ENCODE measurements around the gene TMEM132E. TPM values are rescaled to one million over a fixed set of nuclear protein-coding genes. Genes with fewer than 3 reads are reported as not detected.

TMEM132E gene
- total and polyA plus RNA-seq, 7 donors: 0.01 to 0.26 (median 0.03) TPM; not detected in 4

GRCh38 chr17:34675143-34675542, 95.8 kb downstream of the TMEM132E start:
- H3K27ac ChIP-seq: no peak overlapping the region
- H3K36me3 ChIP-seq (ENCODE audit: insufficient read depth in 1 of 2, low read depth in 1 of 2): no peaks in the 10 kb centered on the region
- no peak overlapping the region for H3K4me3 ChIP-seq
- H3K4me1 ChIP-seq: no peaks in the 10 kb centered on the region
- intact Hi-C loops (cut with DNase I): no loop called here
- H3K9me3 ChIP-seq: no peaks in the 10 kb centered on the region
- TF ChIP-seq CTCF (IDR thresholded peaks at IDR 0.05): no peak
- DNase-seq (no peak), ATAC-seq (no peak)
- H3K27me3 ChIP-seq (ENCODE audit: insufficient read depth in 3 of 3, low read length in 2 of 3): peaks cover 0 to 3% (median 3%) of the 10 kb centered on the region in 3 donors

- Histone ChIP-seq H3K27ac (no peak overlapping the region), H3K4me3 (no peak overlapping the region), H3K27me3 (ENCODE audit: insufficient read depth in 3 of 3, low read length in 2 of 3) (peaks cover 0 to 3% (median 3%) of the 10 kb centered on the region in 3 donors), H3K9me3 (no peaks in the 10 kb centered on the region), H3K36me3 (ENCODE audit: insufficient read depth in 1 of 2, low read depth in 1 of 2) (no peaks in the 10 kb centered on the region), H3K4me1 (no peaks in the 10 kb centered on the region)
- ATAC-seq (no peak), DNase-seq (no peak)
- WGBS, 3 donors: 64 to 74% (median 69%) methylated on average over 2 of the region's 2 CpGs
- intact Hi-C loops (cut with DNase I): no loop called here
- TF ChIP-seq CTCF (IDR thresholded peaks at IDR 0.05): no peak
These were observed 96.2 kb downstream of the TMEM132E start for GRCh38 chr17:34675605-34676004.

- no peak for TF ChIP-seq CTCF (IDR thresholded peaks at IDR 0.05)
- no peak overlapping the region for H3K4me3 ChIP-seq
- H3K27ac ChIP-seq: no peak overlapping the region
- peaks cover 0 to 3% (median 3%) of the 10 kb centered on the region in 3 donors for H3K27me3 ChIP-seq (ENCODE audit: insufficient read depth in 3 of 3, low read length in 2 of 3)
- no peaks in the 10 kb centered on the region for H3K9me3 ChIP-seq
- no peak for ATAC-seq
- no peaks in the 10 kb centered on the region for H3K4me1 ChIP-seq
- intact Hi-C loops (cut with DNase I): no loop called here
- no peaks in the 10 kb centered on the region for H3K36me3 ChIP-seq (ENCODE audit: insufficient read depth in 1 of 2, low read depth in 1 of 2)
- 49 to 56% (median 52%) methylated on average over 1 of the region's 1 CpG for WGBS, 3 donors
- DNase-seq: no peak
These were observed 100.8 kb downstream of the TMEM132E start for GRCh38 chr17:34680151-34680550.

- Histone ChIP-seq H3K4me3 (no peak overlapping the region), H3K4me1 (no peaks in the 10 kb centered on the region), H3K27ac (no peak overlapping the region), H3K9me3 (no peaks in the 10 kb centered on the region), H3K27me3 (ENCODE audit: insufficient read depth in 3 of 3, low read length in 2 of 3) (peaks cover 3 to 7% (median 3%) of the 10 kb centered on the region in 3 donors), H3K36me3 (ENCODE audit: insufficient read depth in 1 of 2, low read depth in 1 of 2) (no peaks in the 10 kb centered on the region)
- intact Hi-C loops (cut with DNase I): no loop called here
- DNase-seq: no peak
- ATAC-seq: no peak
- 71 to 82% (median 78%) methylated on average over 6 of the region's 6 CpGs for WGBS, 3 donors
- no peak for TF ChIP-seq CTCF (IDR thresholded peaks at IDR 0.05)
These were observed 102.9 kb downstream of the TMEM132E start for GRCh38 chr17:34682305-34682704.

GRCh38 chr17:34683390-34683789, 104.0 kb downstream of the TMEM132E start:
- peaks cover under 1 to 16% (median 3%) of the 10 kb centered on the region in 3 donors for H3K27me3 ChIP-seq (ENCODE audit: insufficient read depth in 3 of 3, low read length in 2 of 3)
- DNase-seq: no peak
- H3K9me3 ChIP-seq: no peaks in the 10 kb centered on the region
- intact Hi-C loops (cut with DNase I): no loop called here
- H3K27ac ChIP-seq: no peak overlapping the region
- no peaks in the 10 kb centered on the region for H3K4me1 ChIP-seq
- H3K36me3 ChIP-seq (ENCODE audit: insufficient read depth in 1 of 2, low read depth in 1 of 2): no peaks in the 10 kb centered on the region
- H3K4me3 ChIP-seq: no peak overlapping the region
- 58 to 64% (median 59%) methylated on average over 2 of the region's 2 CpGs for WGBS, 3 donors
- TF ChIP-seq CTCF (IDR thresholded peaks at IDR 0.05): no peak
- no peak for ATAC-seq

Data from psoas muscle (tissue), 8 donors.